ENCODE results near the gene RNU6-1.

RNU6-1 gene

DNA sequence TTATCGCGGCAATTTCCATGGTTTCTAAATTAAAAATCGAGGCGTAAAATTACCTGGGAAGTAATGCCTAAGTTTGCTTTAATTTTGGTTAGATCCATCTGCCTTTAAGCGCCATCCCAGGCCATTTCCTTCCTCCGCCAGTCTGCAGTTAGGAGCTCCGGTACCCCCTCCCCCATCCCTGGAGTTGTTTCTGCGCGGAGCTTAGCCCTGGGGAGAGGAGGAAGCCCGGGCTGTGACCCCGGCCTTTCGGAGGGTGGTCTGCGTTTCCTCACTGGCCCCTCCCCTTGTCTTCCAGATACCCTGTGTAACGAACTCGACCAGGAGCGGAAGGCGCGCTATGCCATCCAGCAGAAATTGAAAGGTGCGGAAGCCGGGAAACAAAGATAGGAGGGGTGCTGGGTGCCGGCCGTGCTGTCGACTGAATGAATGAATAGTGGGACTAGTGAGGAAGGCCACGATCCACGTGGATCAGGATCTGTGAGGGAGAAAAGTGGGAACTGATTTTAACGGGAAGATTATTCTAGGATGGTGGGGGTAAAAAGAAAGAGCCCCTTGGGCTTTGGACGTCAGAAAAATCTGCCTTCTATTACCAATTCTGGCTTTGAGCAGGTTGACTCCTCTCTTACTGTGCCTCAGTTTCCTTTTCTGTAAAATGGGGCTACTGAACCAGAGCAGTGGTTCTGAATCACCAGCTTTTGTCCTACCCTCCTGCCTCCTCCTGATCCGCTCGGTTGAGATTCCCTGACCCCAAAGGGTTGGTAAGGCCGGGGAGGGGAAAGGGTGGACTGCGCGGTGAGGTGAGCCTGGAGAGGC lies 6.7 kb downstream of the RNU6-1 start:
- no peak for DNase-seq

DNA sequence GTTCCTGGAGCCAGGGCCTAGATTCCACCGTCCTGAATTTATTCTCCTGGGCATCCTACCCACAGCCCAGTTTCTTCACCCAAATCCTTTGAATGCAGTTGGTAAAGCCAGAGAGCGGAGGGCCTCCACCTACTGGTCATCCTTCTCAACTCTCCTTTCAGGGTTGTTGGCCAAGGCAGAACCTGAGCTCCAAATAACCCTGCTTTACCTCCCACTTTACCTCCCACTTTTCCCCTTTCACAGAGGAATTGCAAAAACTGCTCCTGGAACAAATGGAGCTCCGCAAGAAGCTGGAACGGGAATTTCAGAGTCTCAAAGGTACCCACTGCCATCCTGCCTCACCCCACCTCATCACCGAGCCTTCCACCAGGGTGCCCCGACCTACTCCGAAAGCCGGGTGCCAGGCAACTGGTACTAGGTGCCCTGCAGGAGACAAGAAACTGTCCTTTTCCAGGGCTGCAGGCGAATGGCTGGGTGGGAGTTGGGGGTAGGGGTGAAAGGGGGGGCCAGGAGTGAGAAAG lies 7.8 kb downstream of the RNU6-1 start:
- peak in 1 of 3 donors; percentile 42 for DNase-seq

- no peak for DNase-seq
Measured at GRCh38 chr15:67831363-67831762, 8.5 kb downstream of the RNU6-1 start.

- DNase-seq, result no peak
Measured at GRCh38 chr15:67829647-67830504, 10.0 kb downstream of the RNU6-1 start.

- no peak for DNase-seq
Measured at GRCh38 chr15:67828969-67829646, 10.7 kb downstream of the RNU6-1 start.

DNA sequence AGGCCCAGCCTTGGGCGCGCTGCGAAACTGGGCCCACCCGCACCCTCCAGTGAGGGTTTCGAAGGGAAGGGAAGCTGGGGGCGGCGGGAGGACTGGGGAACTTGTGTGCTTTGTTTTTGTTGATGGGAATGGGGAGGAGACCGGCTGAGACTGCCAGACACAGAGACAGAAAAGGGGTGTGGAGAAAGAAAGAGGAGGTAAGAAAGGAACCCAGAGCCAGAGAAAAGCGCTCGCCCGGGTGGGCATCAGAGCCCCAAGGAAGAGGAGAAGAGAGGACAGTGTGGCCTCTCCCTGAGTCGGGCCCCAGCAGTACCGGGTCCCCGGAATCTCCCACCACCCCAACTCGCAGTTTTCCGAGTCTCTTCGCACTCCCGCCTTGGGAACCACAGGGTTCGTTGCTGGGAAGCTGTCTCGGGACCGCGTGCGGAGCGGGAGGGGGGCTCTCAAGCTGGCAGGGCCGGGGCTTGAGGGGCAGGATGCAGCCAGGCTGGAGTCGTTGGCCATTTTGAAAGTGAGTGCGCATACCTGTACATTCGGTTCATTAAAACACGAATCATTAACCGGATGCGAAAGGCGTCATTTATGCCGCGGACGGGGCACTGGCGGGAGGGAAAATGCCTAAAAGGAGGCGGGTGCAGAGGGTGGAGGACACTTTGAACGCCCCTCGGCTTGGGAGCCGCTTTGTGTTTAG lies 11.4 kb downstream of the RNU6-1 start:
- peak in 1 of 3 donors; percentile 41 for DNase-seq

GRCh38 chr15:67827562-67828277 lies 12.1 kb downstream of the RNU6-1 start:
- no peak for DNase-seq

DNA sequence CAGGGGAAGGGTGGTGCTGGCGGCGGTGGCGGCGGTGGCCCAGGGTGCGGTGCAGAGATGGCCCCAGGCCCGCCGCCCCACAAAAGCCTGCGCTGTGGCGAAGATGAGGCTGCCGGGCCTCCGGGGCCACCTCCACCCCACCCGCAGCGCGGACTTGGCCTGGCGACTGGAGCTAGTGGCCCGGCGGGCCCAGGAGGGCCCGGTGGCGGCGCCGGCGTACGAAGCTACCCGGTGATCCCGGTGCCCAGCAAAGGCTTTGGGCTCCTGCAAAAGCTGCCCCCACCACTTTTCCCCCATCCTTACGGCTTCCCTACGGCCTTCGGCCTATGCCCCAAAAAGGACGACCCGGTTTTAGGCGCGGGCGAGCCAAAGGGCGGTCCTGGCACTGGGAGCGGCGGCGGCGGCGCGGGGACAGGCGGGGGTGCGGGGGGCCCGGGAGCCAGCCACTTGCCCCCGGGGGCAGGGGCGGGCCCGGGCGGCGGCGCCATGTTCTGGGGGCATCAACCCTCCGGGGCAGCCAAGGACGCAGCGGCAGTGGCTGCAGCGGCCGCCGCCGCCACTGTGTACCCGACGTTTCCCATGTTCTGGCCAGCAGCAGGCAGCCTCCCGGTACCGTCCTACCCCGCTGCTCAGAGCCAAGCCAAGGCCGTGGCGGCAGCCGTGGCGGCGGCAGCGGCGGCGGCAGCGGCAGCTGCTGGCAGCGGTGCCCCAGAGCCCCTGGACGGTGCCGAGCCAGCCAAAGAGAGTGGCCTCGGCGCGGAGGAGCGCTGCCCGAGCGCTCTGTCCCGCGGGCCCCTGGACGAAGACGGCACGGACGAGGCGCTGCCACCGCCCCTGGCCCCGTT lies 12.9 kb downstream of the RNU6-1 start:
- DNase-seq, result peak in 1 of 3 donors; percentile 26

- DNase-seq, result no peak
Measured at GRCh38 chr15:67825881-67826716, 13.7 kb downstream of the RNU6-1 start.

DNA sequence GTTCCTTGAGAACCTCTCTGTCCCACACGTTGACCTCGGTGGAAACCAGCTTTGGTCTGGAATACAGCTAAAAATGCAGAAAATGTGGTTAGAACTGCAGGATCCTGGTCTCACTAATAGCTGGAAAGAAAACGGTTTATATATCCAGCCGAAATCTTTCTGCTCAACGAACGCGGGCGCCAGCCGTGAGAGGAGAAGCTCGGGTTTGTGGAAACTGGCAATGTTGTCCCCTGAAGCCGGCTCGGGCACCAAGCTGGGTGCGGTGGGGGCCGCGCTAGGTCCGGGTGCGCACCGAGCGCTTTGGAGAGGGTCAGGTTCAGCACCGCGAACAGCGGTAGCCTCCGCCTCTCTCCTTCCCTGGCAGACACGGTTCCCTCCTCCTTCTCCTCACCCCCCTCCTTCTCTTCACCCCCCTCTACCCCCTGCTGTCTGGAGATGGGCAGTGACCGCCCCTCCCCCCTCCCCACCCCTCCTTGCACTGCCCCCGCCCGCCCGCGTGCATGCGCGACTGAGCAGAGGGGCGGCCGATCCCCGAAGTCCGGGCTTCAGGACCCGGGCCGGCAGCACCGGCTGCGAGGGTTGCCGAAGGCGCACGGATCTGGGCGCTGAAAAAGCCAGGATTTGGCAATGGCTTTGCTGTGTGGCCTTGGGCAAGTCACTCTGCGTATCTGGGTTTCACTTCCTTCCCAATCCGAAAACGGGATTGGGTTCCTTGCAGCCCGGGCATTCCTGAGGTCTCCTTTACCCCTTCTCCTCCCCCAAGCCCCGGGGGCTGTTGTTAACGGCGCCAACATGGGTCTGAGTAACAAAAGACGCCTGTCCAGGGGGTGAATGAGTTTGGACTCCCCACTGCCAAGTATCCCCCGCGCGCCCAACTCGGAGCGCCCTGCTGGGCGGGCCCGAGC lies 14.6 kb downstream of the RNU6-1 start, which contains the start of gene SKOR1:
TSS of gene SKOR1 (plus strand) at position 534 of the 905 bp plus-strand sequence. CDS start at position 628, 94 bp downstream.
- DNase-seq, result peak; percentile 81 to 86 (median 83)

- DNase-seq, result no peak
Measured at GRCh38 chr15:67824197-67824968, 15.5 kb downstream of the RNU6-1 start.

GRCh38 chr15:67823314-67824196 lies 16.3 kb downstream of the RNU6-1 start:
- DNase-seq, result peak in 1 of 3 donors; percentile 40

DNA sequence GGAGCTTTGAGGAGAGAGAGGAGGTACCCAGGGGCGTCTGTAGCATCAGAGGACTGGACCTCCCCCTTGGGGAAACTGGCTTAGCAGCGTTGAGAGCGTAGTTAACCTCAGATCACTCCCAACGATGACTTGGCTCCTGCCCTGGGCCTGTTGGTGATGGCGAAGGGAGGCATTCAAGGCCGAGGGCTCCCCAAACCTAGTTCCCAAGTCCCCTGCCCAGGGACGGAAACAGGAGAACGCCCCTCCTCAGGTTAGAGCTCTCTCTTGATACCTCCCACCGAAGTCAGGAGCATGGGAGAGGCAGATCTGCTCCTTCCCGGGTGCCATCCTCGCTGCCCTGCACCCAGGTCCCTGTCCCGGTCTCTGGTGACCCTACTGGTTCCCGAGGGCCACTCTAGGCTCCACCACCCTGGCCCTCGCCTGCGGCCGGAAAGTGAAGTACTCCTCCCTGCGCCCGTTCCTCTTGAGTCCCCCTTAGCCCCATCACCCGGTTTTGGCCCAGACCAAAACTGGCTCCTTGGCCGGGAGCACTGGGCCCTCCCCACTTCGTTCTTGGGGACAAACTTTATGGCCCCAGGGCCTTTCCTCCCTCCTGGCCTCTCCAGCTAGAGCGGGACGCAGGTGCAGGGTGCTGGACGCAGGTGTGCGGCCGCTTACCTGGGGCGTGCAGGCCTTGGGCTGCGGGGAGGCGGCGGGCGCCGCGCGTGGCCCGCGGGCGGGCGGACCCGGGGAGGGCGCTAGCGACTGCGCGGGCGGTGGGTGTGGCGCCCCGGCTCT lies 17.1 kb downstream of the RNU6-1 start:
- no peak for DNase-seq

GRCh38 chr15:67821784-67822440 lies 17.9 kb downstream of the RNU6-1 start:
- DNase-seq, result no peak
